ENCODE data around the gene MTERF4. TPM values are rescaled to one million over a fixed set of nuclear protein-coding genes. Genes with fewer than 3 reads are reported as not detected.

Gene MTERF4
- total RNA-seq, 1 donor from 2014 or later: 32.6 TPM

GRCh38 chr2:241053576-241054251 lies 48.4 kb downstream of the MTERF4 start:
- FAIRE-seq: no peak
- no peak for DNase-seq (ENCODE audit: low spot score in 2 of 2)

GRCh38 chr2:241052677-241053360 lies 49.3 kb downstream of the MTERF4 start:
- no peak for FAIRE-seq
- DNase-seq (ENCODE audit: low spot score in 2 of 2): no peak

- DNase-seq (ENCODE audit: low spot score in 2 of 2): no peak
- no peak for FAIRE-seq
These were observed 50.3 kb downstream of the MTERF4 start for GRCh38 chr2:241051578-241052487.

- FAIRE-seq (no peak), DNase-seq (ENCODE audit: low spot score in 2 of 2) (no peak)
These were observed 51.2 kb downstream of the MTERF4 start for GRCh38 chr2:241050624-241051577.

- DNase-seq (ENCODE audit: low spot score in 2 of 2) (no peak), FAIRE-seq (no peak)
These were observed 52.1 kb downstream of the MTERF4 start for GRCh38 chr2:241049739-241050623.

- FAIRE-seq (no peak), DNase-seq (ENCODE audit: low spot score in 2 of 2) (no peak)
These were observed 53.1 kb downstream of the MTERF4 start for GRCh38 chr2:241048949-241049343.

- FAIRE-seq (no peak), DNase-seq (ENCODE audit: low spot score in 2 of 2) (no peak)
These were observed 53.7 kb downstream of the MTERF4 start for GRCh38 chr2:241048149-241048948.

GRCh38 chr2:241047253-241048010 lies 54.7 kb downstream of the MTERF4 start:
- no peak for DNase-seq (ENCODE audit: low spot score in 2 of 2)
- no peak for FAIRE-seq

Small RNAs within 50 kb of the gene (small RNA-seq; reads per million reads assigned to genes)
- gene AC005237.2: not detected

Other genes starting within 250 kb of the MTERF4 start
- not detected for gene AGXT, start 233.5 kb downstream of the MTERF4 start, total RNA-seq
- not detected for gene MAB21L4, start 206.1 kb downstream of the MTERF4 start, total RNA-seq
- gene CROCC2, start 196.0 kb downstream of the MTERF4 start, total RNA-seq: not detected
- 4.5 TPM for gene SNED1, start 103.7 kb downstream of the MTERF4 start, total RNA-seq
- 15.1 TPM for gene PASK, start 47.2 kb upstream of the MTERF4 start, total RNA-seq
- 48.9 TPM for gene PPP1R7, start 48.2 kb upstream of the MTERF4 start, total RNA-seq
- gene ANO7, start 86.4 kb upstream of the MTERF4 start, total RNA-seq: 0.41 TPM
- 159 TPM for gene HDLBP, start 213.4 kb upstream of the MTERF4 start, total RNA-seq
- 207 TPM for gene SEPTIN2, start 213.6 kb upstream of the MTERF4 start, total RNA-seq